Muscle layer of duodenum (tissue), 2 donors: ENCODE data around the gene DMRTB1.

Experiments used
- H3K27ac ChIP-seq: one replicate; pipeline ENCODE4 v1.7.0; 2013; ENCODE audit warnings: mild to moderate bottlenecking, low read length
- H3K27me3 ChIP-seq: one replicate; pipeline ENCODE4 v1.7.0; 2013; ENCODE audit warnings: low read depth, mild to moderate bottlenecking, control low read depth, low read length
- H3K36me3 ChIP-seq, 2 donors: one replicate each; pipeline ENCODE4 v1.7.0; 2013; ENCODE audit warnings: low read length in 2 of 2, control low read depth in 1 of 2, mild to moderate bottlenecking in 1 of 2; ENCODE audit not compliant: insufficient read depth in 2 of 2, control insufficient read depth in 1 of 2
- H3K4me1 ChIP-seq, 2 donors: one replicate each; pipeline ENCODE4 v1.7.0; 2013; ENCODE audit warnings: low read length in 2 of 2, mild to moderate bottlenecking in 2 of 2, control low read depth in 1 of 2, moderate library complexity in 1 of 2; ENCODE audit not compliant: insufficient read depth in 2 of 2, control insufficient read depth in 1 of 2
- H3K4me3 ChIP-seq, 2 donors: one replicate each; pipeline ENCODE4 v1.7.0; 2013; ENCODE audit warnings: low read length in 2 of 2, low read depth in 1 of 2, mild to moderate bottlenecking in 1 of 2
- H3K9me3 ChIP-seq, 2 donors: one replicate each; pipeline ENCODE4 v1.7.0; 2013; ENCODE audit warnings: low read length in 2 of 2, control low read depth in 1 of 2, mild to moderate bottlenecking in 1 of 2; ENCODE audit not compliant: control insufficient read depth in 1 of 2
- donor health status: healthy.

DMRTB1 gene

DNA sequence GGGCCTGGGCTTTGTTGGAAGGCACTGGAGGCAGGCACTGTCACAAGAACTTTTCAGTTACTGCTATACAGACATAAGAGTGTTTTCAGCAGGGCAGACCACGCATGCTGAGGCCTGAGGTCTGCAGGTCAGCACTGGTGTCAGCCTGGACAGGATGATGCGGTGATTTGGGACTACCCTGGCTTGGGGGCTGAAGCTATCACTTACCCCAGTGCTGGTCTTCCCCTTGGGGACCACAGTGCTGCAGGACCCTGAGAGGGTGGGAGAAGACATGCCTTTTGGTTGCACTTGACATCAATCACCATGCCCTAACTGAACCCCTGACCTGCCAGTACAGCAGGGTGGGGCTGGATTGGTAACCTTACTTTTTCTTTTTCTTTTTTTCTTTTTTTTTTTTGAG, 9.2 kb downstream of the DMRTB1 start:
- H3K27me3 ChIP-seq: no peaks in the 10 kb centered on the region
- H3K9me3 ChIP-seq: no peaks in the 10 kb centered on the region
- H3K4me3 ChIP-seq: no peak overlapping the region
- H3K4me1 ChIP-seq: peaks cover 0 to 3% of the 10 kb centered on the region in 2 donors
- H3K27ac ChIP-seq: no peak overlapping the region
- no peaks in the 10 kb centered on the region for H3K36me3 ChIP-seq

DNA sequence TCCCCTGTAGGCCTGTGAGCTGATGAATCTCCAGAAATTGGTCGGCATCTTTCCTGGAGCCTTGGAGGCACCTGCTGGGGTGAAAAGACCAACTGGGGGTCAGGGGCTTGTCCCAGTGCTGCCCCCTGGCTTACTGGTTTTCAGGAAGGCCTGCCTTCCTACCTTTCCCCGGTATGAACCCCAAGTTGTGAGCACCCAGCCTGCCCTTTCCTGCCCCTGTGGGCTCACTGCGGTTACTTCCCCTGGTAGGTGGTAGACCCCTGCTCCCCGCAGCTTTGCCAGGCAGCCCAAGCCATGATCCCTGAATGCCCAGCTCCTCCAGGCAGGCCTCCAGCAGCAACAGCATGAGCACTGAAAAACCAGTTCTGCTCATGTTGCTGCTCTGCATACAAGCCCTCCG, 10.2 kb downstream of the DMRTB1 start:
- Histone ChIP-seq H3K4me1 (peaks cover 0 to 3% of the 10 kb centered on the region in 2 donors), H3K27me3 (no peaks in the 10 kb centered on the region), H3K36me3 (no peaks in the 10 kb centered on the region)

DNA sequence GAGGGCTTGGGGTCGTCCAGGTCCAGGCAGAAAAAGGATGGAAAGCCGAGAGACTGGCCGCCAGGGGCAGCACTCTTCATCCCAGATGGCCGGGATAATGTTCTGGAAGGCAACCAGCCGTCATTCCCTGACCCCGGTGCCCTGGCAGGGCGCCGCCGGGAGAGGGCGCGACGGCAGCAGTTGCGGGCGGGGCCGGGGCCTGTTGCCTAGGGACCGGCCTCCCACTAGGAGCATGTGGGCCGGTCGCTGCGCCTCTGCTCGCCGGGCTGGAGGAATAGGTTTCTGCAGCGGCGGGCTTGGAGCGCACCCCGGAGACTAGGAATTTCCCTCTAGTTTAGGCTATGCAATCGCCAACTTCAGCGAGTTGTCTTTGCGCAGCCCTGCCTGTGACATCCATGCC, 11.0 kb downstream of the DMRTB1 start:
- Histone ChIP-seq H3K27me3 (no peaks in the 10 kb centered on the region), H3K4me1 (peaks cover 0 to 3% of the 10 kb centered on the region in 2 donors), H3K4me3 (no peak overlapping the region), H3K27ac (no peak overlapping the region), H3K9me3 (no peaks in the 10 kb centered on the region), H3K36me3 (no peaks in the 10 kb centered on the region)

More for the DNA sequence above, 10.2 kb downstream of the DMRTB1 start:
- Histone ChIP-seq H3K4me3 (no peak overlapping the region), H3K9me3 (no peaks in the 10 kb centered on the region), H3K27ac (no peak overlapping the region)

GRCh38 chr1:53470584-53470983, 11.4 kb downstream of the DMRTB1 start:
- H3K4me3 ChIP-seq: no peak overlapping the region
- H3K36me3 ChIP-seq: no peaks in the 10 kb centered on the region
- H3K9me3 ChIP-seq: no peaks in the 10 kb centered on the region
- no peak overlapping the region for H3K27ac ChIP-seq
- H3K4me1 ChIP-seq: peaks cover 0 to 3% of the 10 kb centered on the region in 2 donors
- no peaks in the 10 kb centered on the region for H3K27me3 ChIP-seq

- H3K9me3 ChIP-seq: no peaks in the 10 kb centered on the region
- H3K36me3 ChIP-seq: no peaks in the 10 kb centered on the region
- no peak overlapping the region for H3K27ac ChIP-seq
- H3K27me3 ChIP-seq: no peaks in the 10 kb centered on the region
- no peak overlapping the region for H3K4me3 ChIP-seq
- peaks cover 0 to 3% of the 10 kb centered on the region in 2 donors for H3K4me1 ChIP-seq
Measured at GRCh38 chr1:53471000-53471399, 11.8 kb downstream of the DMRTB1 start.

DNA sequence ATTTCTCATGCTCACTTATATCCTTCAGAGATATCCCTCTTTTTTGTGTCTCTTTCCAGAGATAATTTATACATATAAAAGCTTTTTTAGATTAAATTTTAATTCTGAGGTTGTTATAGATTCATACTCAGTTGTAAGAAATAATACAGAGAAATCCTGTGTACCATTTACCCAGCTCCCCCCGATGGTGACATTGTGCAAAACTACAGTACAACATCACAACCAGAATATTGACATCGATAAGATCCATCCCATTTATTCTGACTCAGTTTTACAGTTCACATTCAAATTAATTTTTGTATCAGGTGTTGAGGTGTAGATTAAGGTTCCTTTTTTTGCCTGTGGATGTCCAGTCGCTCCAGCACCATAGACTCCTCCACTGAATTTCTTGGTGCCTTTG, 14.3 kb downstream of the DMRTB1 start:
- no peak overlapping the region for H3K27ac ChIP-seq
- H3K4me1 ChIP-seq: peaks cover 0 to 3% of the 10 kb centered on the region in 2 donors
- H3K27me3 ChIP-seq: no peaks in the 10 kb centered on the region
- H3K4me3 ChIP-seq: no peak overlapping the region
- no peaks in the 10 kb centered on the region for H3K9me3 ChIP-seq
- no peaks in the 10 kb centered on the region for H3K36me3 ChIP-seq

DNA sequence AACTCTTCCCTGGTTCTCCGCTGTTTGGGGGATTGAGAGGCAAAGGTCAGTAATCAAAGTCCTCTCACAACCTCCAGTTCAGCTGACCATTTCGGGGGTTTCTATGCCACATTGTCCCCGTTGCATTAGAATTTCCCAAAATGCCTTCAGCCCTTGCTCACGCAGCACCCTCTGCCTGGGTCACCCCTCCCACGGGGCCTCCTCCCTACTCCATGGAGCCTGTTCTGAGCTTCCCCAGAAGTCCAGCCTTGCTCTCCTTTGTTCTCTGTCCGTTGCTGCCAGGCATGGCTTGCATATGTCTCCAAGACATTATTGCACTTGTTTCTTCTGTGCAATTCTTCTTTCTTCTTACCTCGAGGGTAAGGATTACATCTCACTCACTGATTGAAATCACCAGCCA, 16.5 kb downstream of the DMRTB1 start:
- Histone ChIP-seq H3K4me1 (peaks cover 0 to under 1% of the 10 kb centered on the region in 2 donors), H3K4me3 (no peak overlapping the region), H3K27me3 (no peaks in the 10 kb centered on the region), H3K9me3 (no peaks in the 10 kb centered on the region), H3K27ac (no peak overlapping the region), H3K36me3 (no peaks in the 10 kb centered on the region)

GRCh38 chr1:53476579-53476978, 17.4 kb downstream of the DMRTB1 start:
- H3K36me3 ChIP-seq: no peaks in the 10 kb centered on the region
- no peaks in the 10 kb centered on the region for H3K27me3 ChIP-seq
- no peaks in the 10 kb centered on the region for H3K9me3 ChIP-seq
- H3K4me1 ChIP-seq: no peaks in the 10 kb centered on the region
- H3K4me3 ChIP-seq: no peak overlapping the region
- no peak overlapping the region for H3K27ac ChIP-seq

- Histone ChIP-seq H3K9me3 (no peaks in the 10 kb centered on the region), H3K4me3 (no peak overlapping the region), H3K36me3 (no peaks in the 10 kb centered on the region), H3K27me3 (no peaks in the 10 kb centered on the region), H3K27ac (no peak overlapping the region), H3K4me1 (no peaks in the 10 kb centered on the region)
Measured at GRCh38 chr1:53477651-53478501, 18.7 kb downstream of the DMRTB1 start.

- Histone ChIP-seq H3K4me1 (no peaks in the 10 kb centered on the region), H3K4me3 (no peak overlapping the region), H3K9me3 (no peaks in the 10 kb centered on the region), H3K27ac (no peak overlapping the region), H3K27me3 (no peaks in the 10 kb centered on the region), H3K36me3 (no peaks in the 10 kb centered on the region)
Measured at GRCh38 chr1:53478502-53478818, 19.3 kb downstream of the DMRTB1 start.

DNA sequence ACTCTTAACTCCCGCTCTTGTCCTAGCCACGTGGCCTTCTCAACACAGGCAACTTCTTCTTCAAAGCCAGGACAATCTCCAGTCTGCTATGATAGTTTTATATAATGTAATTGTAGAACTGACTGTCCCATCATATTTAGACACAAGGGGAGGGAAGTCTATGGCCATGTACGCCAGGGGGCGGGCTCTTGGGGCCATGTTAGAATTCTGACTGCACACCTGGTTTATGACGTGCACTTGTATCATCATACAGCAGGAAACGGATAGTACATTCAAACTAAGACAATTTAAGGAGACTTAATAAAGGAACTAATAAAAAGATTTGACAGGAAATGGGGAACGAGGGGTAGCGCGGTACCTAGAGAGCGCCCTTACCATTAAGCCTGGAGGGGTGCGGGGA, 21.5 kb downstream of the DMRTB1 start:
- H3K4me1 ChIP-seq: no peaks in the 10 kb centered on the region
- H3K27me3 ChIP-seq: no peaks in the 10 kb centered on the region
- no peaks in the 10 kb centered on the region for H3K9me3 ChIP-seq
- H3K36me3 ChIP-seq: no peaks in the 10 kb centered on the region
- no peak overlapping the region for H3K27ac ChIP-seq
- H3K4me3 ChIP-seq: no peak overlapping the region

GRCh38 chr1:53481456-53481855, 22.3 kb downstream of the DMRTB1 start:
- Histone ChIP-seq H3K4me3 (no peak overlapping the region), H3K9me3 (no peaks in the 10 kb centered on the region), H3K27me3 (peaks cover 5% of the 10 kb centered on the region), H3K36me3 (no peaks in the 10 kb centered on the region), H3K4me1 (no peaks in the 10 kb centered on the region), H3K27ac (no peak overlapping the region)
